Measurements from ENCODE around the gene CEP85. TPM values are rescaled to one million over a fixed set of nuclear protein-coding genes. Genes with fewer than 3 reads are reported as not detected.
A peak's percentile ranks its signal among the peaks of the same experiment; 100 is the strongest.

Gene CEP85
- total and polyA plus RNA-seq, 9 of the 15 experiments (the other 6 are each of a cell fraction or from before 2014, with no cell fraction given), result 42.1 to 140 (median 92.6) TPM

GRCh38 chr1:26317612-26318337 is 83.8 kb downstream of the CEP85 start, which contains the start of gene CD52 (continued):
- TF ChIP-seq ZNF740 (CRISPR knock-in tag; IDR thresholded peaks at IDR 0.05), result no peak
- peak in 1 of 2 experiments; percentile 70; a peak in 1 of 4 replicates for TF ChIP-seq ZNF740 (tag; IDR thresholded peaks at IDR 0.05)
- TF ChIP-seq CREB3 (tag; conservative IDR thresholded peaks at IDR 0.05; ENCODE audit: low read depth), result no peak
- TF ChIP-seq CBFA2T2 (conservative IDR thresholded peaks at IDR 0.05), result no peak
- 0 out of 4 replicates have a peak, but pooled peaks of 1 of the 2 experiments have one; percentile 8 for TF ChIP-seq RAD21 (CRISPR knock-in tag; conservative IDR thresholded peaks at IDR 0.05 in 1 of 2, IDR thresholded peaks at IDR 0.05 in 1 of 2)
- TF ChIP-seq ILF3 (IDR thresholded peaks at IDR 0.05; ENCODE audit: borderline replicate concordance), result no peak
- peak; percentile 46; the same call in 1 of the 2 replicates for TF ChIP-seq JUND (IDR thresholded peaks at IDR 0.05; ENCODE audit: borderline replicate concordance, low read depth, low read length)
- no peak; the same call in 2 of the 3 replicates for TF ChIP-seq JUND (tag; IDR thresholded peaks at IDR 0.05; ENCODE audit: borderline replicate concordance, low read depth, low read length)
- peak; percentile 96 for TF ChIP-seq KAT7 (CRISPR knock-in tag; IDR thresholded peaks at IDR 0.05; ENCODE audit: borderline replicate concordance)
- no peak for TF ChIP-seq ZFP1 (CRISPR knock-in tag; IDR thresholded peaks at IDR 0.05)
- TF ChIP-seq ZNF639 (CRISPR knock-in tag; conservative IDR thresholded peaks at IDR 0.05 in 1 of 2, IDR thresholded peaks at IDR 0.05 in 1 of 2), result 0 out of 4 replicates have a peak, but pooled peaks of 1 of the 2 experiments have one; percentile 30
- TF ChIP-seq EP400 (IDR thresholded peaks at IDR 0.05), result peak; percentile 1; the same call in 1 of the 2 replicates
- TF ChIP-seq SP2 (IDR thresholded peaks at IDR 0.05; ENCODE audit: extremely low read depth, low read depth, low read length, poor library complexity, severe bottlenecking), result no peak
- no peak for TF ChIP-seq ZNF76 (CRISPR knock-in tag; IDR thresholded peaks at IDR 0.05; ENCODE audit: borderline replicate concordance)
- no peak for TF ChIP-seq SMAD1 (IDR thresholded peaks at IDR 0.05; ENCODE audit: low read depth, low read length, partially characterized antibody)
- no peak for TF ChIP-seq SFPQ (IDR thresholded peaks at IDR 0.05; ENCODE audit: low read depth, low read length)
- peak; percentile 54 for TF ChIP-seq CTBP1 (IDR thresholded peaks at IDR 0.05; ENCODE audit: borderline replicate concordance)

Data from K562 (cell line).